ENCODE data around the gene PLCD4.

DNA sequence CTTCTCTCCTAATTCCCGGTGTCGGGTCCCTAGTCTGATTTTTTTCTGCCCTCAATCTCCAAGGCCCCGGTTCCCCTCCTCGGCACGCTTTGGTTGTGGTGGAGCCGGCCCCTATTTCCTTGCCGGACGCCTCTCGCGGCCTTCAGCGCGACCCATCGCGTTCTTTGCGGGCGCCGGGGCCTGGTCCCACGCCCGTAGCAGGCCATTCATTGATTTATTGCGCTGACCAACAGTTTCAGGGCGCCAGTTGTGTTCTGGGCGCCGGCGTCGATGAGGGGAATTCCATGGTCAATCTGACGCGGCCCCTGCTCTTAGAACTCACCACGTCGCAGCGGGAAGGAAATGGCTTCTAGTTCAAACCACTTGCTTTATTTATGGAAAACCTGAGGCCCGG is 38.7 kb upstream of the PLCD4 start:
- TF ChIP-seq, protein P1, sequence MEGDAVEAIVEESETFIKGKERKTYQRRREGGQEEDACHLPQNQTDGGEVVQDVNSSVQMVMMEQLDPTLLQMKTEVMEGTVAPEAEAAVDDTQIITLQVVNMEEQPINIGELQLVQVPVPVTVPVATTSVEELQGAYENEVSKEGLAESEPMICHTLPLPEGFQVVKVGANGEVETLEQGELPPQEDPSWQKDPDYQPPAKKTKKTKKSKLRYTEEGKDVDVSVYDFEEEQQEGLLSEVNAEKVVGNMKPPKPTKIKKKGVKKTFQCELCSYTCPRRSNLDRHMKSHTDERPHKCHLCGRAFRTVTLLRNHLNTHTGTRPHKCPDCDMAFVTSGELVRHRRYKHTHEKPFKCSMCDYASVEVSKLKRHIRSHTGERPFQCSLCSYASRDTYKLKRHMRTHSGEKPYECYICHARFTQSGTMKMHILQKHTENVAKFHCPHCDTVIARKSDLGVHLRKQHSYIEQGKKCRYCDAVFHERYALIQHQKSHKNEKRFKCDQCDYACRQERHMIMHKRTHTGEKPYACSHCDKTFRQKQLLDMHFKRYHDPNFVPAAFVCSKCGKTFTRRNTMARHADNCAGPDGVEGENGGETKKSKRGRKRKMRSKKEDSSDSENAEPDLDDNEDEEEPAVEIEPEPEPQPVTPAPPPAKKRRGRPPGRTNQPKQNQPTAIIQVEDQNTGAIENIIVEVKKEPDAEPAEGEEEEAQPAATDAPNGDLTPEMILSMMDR (IDR thresholded peaks at IDR 0.05; ENCODE audit: low read depth, low read length, missing input control) = no peak
- TF ChIP-seq TAF1 (conservative IDR thresholded peaks at IDR 0.05) = peak; percentile 67
- TF ChIP-seq SP1 (IDR thresholded peaks at IDR 0.05) = no peak
- TF ChIP-seq, protein P2, sequence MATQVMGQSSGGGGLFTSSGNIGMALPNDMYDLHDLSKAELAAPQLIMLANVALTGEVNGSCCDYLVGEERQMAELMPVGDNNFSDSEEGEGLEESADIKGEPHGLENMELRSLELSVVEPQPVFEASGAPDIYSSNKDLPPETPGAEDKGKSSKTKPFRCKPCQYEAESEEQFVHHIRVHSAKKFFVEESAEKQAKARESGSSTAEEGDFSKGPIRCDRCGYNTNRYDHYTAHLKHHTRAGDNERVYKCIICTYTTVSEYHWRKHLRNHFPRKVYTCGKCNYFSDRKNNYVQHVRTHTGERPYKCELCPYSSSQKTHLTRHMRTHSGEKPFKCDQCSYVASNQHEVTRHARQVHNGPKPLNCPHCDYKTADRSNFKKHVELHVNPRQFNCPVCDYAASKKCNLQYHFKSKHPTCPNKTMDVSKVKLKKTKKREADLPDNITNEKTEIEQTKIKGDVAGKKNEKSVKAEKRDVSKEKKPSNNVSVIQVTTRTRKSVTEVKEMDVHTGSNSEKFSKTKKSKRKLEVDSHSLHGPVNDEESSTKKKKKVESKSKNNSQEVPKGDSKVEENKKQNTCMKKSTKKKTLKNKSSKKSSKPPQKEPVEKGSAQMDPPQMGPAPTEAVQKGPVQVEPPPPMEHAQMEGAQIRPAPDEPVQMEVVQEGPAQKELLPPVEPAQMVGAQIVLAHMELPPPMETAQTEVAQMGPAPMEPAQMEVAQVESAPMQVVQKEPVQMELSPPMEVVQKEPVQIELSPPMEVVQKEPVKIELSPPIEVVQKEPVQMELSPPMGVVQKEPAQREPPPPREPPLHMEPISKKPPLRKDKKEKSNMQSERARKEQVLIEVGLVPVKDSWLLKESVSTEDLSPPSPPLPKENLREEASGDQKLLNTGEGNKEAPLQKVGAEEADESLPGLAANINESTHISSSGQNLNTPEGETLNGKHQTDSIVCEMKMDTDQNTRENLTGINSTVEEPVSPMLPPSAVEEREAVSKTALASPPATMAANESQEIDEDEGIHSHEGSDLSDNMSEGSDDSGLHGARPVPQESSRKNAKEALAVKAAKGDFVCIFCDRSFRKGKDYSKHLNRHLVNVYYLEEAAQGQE (IDR thresholded peaks at IDR 0.05) = peak; percentile 71
- TF ChIP-seq HNF4G (IDR thresholded peaks at IDR 0.05) = no peak
- TF ChIP-seq, protein P3, sequence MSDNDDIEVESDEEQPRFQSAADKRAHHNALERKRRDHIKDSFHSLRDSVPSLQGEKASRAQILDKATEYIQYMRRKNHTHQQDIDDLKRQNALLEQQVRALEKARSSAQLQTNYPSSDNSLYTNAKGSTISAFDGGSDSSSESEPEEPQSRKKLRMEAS (IDR thresholded peaks at IDR 0.05) = no peak
- no peak for TF ChIP-seq RAD21 (IDR thresholded peaks at IDR 0.05)

Data from liver (tissue), 3 donors.